ENCODE measurements around the gene MOB3C.

The MOB3C gene

GRCh38 chr1:46639547-46639946, 22.9 kb upstream of the MOB3C start:
- no peak for DNase-seq (ENCODE audit: low read depth in 2 of 3, low spot score in 2 of 3)

- no peak for DNase-seq (ENCODE audit: low read depth in 2 of 3, low spot score in 2 of 3)
Measured at GRCh38 chr1:46638921-46639320, 22.3 kb upstream of the MOB3C start.

- no peak for DNase-seq (ENCODE audit: low read depth in 2 of 3, low spot score in 2 of 3)
Measured at GRCh38 chr1:46637444-46638083, 21.0 kb upstream of the MOB3C start.

- no peak for DNase-seq (ENCODE audit: low read depth in 2 of 3, low spot score in 2 of 3)
Measured at GRCh38 chr1:46635205-46635604, 18.6 kb upstream of the MOB3C start.

GRCh38 chr1:46630719-46631118, 14.1 kb upstream of the MOB3C start:
- DNase-seq (ENCODE audit: low read depth in 2 of 3, low spot score in 2 of 3) = no peak

- no peak for DNase-seq (ENCODE audit: low read depth in 2 of 3, low spot score in 2 of 3)
Measured at GRCh38 chr1:46623743-46624644, 7.4 kb upstream of the MOB3C start.

GRCh38 chr1:46622344-46622743, 5.7 kb upstream of the MOB3C start:
- no peak for DNase-seq (ENCODE audit: low read depth in 2 of 3, low spot score in 2 of 3)

- no peak for DNase-seq (ENCODE audit: low read depth in 2 of 3, low spot score in 2 of 3)
Measured at GRCh38 chr1:46621930-46622329, 5.3 kb upstream of the MOB3C start.

GRCh38 chr1:46619656-46620258, 3.1 kb upstream of the MOB3C start:
- no peak for DNase-seq (ENCODE audit: low read depth in 2 of 3, low spot score in 2 of 3)

GRCh38 chr1:46618754-46619415, 2.3 kb upstream of the MOB3C start:
- DNase-seq (ENCODE audit: low read depth in 2 of 3, low spot score in 2 of 3) = no peak

- no peak for DNase-seq (ENCODE audit: low read depth in 2 of 3, low spot score in 2 of 3)
Measured at GRCh38 chr1:46617833-46618232, 1.2 kb upstream of the MOB3C start.

- DNase-seq (ENCODE audit: low read depth in 2 of 3, low spot score in 2 of 3) = no peak
Measured at GRCh38 chr1:46617108-46617800, 643 bp upstream of the MOB3C start.

GRCh38 chr1:46615735-46616134, 876 bp downstream of the MOB3C start:
- DNase-seq (ENCODE audit: low read depth in 2 of 3, low spot score in 2 of 3) = no peak

- DNase-seq (ENCODE audit: low read depth in 2 of 3, low spot score in 2 of 3) = no peak
Measured at GRCh38 chr1:46615088-46615487, 1.5 kb downstream of the MOB3C start.

- DNase-seq (ENCODE audit: low read depth in 2 of 3, low spot score in 2 of 3) = no peak
Measured at GRCh38 chr1:46614604-46614984, 2.0 kb downstream of the MOB3C start.

- no peak for DNase-seq (ENCODE audit: low read depth in 2 of 3, low spot score in 2 of 3)
Measured at GRCh38 chr1:46613661-46614603, 2.7 kb downstream of the MOB3C start.

GRCh38 chr1:46612937-46613660, 3.5 kb downstream of the MOB3C start:
- no peak for DNase-seq (ENCODE audit: low read depth in 2 of 3, low spot score in 2 of 3)

- no peak for DNase-seq (ENCODE audit: low read depth in 2 of 3, low spot score in 2 of 3)
Measured at GRCh38 chr1:46611691-46612221, 4.9 kb downstream of the MOB3C start.

Data from activated CD8-positive, alpha-beta memory T cell treated with anti-CD3 and anti-CD28 coated beads for 48 hours (primary cell).